HEK293 (cell line): ENCODE results near the gene STPG3.

Experiments used
- CTCF ChIP-seq: fragments of 450-650 bp; formaldehyde crosslinking; IDR thresholded peaks from 2 replicates; pipeline ENCODE4 v1.5.1; 2016; ENCODE audit warnings: missing biosample characterization, missing genetic modification characterization
- REST ChIP-seq: fragments of 450-650 bp; formaldehyde crosslinking; IDR thresholded peaks from 2 replicates; pipeline ENCODE4 v1.5.1; 2016; ENCODE audit warnings: missing biosample characterization, missing genetic modification characterization
- ZBTB1 ChIP-seq: fragments of 450-650 bp; formaldehyde crosslinking; IDR thresholded peaks from 2 replicates; pipeline ENCODE4 v1.5.1; 2016; ENCODE audit warnings: missing biosample characterization, missing genetic modification characterization
- ZNF366 ChIP-seq: fragments of 450-650 bp; formaldehyde crosslinking; conservative IDR thresholded peaks from 2 replicates; pipeline ENCODE4 v1.5.1; 2016; ENCODE audit warnings: missing biosample characterization, missing genetic modification characterization

GRCh38 chr9:137298401-137299202 is 47.5 kb downstream of the STPG3 start:
- TF ChIP-seq ZBTB1 (tag by site-specific recombination), result no peak
- no peak for TF ChIP-seq CTCF
- TF ChIP-seq ZNF366 (tag by site-specific recombination), result no peak
- no peak for TF ChIP-seq REST (tag by site-specific recombination)
